HG02970 (cell line): Measurements from ENCODE around the gene HYAL2.

Experiments used
- ATAC-seq: cut with Tn5 transposase; IDR thresholded peaks from one replicate; pipeline ENCODE4 v1.9.1; 2021; ENCODE audit warnings: mild to moderate bottlenecking, moderate library complexity, moderate number of reproducible peaks; ENCODE audit not compliant: unreplicated experiment, low FRiP score

Gene HYAL2

DNA sequence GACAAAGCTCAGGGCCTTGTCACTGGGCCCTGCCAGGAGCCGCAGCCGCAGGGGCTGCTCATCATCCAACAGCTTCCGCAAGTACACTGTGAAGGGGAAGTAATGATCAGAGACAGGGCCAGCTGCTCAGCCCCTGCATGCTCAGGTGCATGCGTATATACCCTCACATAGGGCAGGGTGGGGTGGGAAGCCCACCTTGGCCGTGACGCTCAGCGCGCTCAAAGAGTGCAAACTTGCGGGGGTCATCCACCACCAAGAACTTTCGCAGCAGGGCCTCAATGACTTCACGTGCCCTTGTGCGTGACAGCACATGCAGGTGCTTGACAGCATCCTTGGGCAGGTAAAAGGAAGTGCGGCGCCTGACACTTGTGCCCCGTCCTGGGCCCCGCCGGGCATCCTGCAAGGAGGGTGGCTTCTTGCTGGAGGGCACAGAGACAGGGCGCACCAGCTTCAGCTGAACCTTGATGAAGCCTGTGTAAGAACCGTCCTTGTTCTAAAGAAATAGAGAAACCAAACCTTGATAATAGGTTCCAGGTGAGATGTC, 8.9 kb upstream of the HYAL2 start:
- ATAC-seq, result no peak

DNA sequence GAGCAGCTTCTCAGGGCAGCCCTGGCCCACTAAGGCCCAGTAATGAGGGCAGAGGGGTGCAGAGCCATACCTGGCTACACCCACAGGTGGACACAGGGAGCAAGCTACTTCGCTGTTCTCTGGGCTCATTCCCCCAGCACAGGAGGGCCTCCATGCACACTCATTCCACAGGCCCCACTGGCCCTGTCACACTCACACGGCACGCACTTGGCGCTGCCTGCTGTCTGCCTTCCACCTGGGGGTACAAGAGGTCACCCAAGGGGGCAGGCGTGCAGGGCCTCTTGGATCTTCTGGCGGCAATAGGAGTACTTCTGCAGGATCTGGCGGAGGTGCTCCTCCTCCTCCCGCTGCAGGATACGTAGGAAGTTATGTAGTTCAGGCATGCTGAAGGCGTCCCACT, 7.8 kb upstream of the HYAL2 start:
- no peak for ATAC-seq

DNA sequence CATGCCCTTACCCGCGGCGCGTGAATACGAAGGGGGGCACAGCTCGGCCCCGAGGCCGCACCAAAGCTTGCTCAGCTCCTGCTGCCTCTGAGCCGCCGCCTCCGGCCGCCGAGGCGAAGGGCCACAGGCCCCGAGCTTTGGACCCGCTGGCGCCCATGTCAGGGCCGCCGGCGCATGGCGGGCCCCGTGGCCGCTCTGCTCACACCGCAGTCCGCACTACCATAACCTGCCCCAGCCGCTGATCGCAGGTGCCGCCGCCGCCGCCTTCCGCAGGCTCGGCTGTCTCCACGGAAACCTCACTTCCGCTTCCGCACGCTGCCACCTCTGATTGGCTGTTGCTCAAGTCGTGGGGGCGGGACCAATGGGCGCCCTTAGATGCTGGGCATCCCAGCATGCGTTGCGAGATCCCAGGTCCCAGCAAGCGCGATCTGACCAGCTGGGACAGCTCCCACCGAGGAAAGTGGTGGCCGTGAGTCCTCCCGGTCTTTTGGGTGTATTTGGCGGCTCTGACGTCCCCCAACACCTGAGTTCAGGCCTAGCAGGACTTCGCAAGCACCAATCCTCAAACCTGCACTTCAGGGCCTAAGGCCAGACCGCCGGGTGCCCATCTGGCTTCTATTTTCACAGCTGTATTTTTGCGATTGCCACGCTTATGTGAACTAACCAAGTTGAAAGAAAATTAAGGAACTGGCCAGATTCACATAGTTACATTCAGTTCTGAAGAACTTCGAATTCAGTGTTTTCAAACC, 5.6 kb upstream of the HYAL2 start, which contains the start of gene TUSC2:
Gene TUSC2 (minus strand): TSS at position 281 of the 749 bp plus-strand sequence. CDS start 124 bp downstream, at position 157.
- peak; percentile 85 for ATAC-seq

DNA sequence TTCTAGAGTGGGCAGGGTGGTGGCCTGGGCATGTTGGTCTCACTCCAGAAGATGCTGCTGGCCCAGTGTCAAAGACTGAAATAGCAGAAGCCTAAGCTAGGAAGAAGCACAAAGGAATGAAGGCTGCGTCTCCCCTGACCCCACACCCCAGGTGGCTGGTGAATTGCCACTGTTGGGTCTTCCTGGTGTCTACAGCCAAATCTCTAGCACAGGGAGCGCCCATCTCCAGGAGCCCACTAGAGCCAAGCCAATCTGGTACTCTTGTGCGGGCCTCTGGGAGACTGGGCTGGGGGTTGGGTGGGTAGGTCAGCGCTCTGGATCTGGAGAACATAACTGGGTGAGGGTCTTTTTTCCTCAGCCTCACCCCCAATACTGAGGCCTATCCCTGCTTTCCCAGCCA, 4.6 kb upstream of the HYAL2 start:
- no peak for ATAC-seq

DNA sequence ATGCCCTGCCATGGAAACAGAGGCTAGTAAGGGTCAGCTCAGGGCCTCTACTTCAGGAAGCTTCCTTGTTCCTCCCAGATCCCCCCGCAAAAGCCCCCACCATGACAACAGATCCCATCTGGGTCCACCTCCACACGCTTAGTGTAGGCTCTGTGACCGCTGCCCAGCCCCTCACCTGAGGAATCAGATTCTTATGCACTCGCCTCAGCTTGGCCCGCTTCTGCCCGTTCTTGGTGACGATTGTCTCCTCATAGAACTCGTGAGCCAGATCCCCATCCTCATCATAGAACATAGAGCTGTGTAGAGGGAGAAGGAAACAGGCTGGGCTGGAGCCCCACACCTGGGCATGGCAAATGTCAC, 3.6 kb upstream of the HYAL2 start:
- ATAC-seq, result no peak

DNA sequence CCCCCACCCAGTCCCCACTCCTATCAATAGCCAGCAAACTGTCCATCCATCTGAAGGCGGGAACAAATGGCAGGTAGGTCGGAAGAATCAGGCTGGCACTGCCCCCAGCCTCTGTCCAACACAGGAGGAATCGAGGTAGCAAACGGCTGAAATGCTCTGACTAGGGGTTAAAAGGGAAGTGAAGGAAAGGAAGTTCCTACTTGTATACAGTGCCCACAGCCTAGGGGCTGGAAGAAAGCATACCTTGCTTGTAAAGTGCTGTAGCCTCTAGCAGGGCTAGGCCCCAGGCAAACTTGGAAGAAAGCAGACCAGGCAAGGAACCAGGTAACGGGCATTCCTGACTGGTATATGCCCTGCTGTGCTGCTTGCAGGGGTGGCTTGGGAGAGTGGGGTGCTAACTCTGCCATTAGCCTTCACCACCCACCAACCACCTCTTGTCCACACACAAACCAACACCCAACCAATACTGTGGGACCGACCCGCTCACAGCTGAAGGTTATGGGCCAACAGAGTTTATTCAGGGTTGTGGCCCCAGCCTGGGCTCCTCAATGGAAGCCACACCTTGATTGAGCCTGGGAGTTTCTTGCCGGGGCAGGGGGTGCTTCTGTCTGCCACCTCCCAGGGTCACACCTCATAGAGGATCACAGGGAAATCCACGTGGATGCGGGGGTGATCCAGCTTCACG, 3.1 kb upstream of the HYAL2 start:
- ATAC-seq, result no peak

DNA sequence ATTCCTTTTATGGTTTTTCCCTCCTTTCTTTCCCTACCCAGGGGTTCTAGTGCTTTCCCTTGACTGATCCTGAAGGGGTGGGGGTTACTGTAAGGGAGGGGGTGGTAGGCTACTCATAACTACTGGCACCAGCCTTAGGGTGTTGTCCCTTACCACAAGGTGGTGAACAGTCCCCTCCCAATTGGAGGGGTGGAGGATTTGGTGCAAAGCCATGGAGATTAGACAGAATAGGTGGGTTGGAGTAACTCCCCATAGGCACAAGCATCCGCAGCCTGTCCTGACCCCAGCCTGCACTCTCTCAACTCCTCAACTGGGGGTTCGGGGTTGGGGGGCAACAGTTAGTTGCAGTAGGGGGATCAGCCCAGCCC, 2.6 kb upstream of the HYAL2 start:
- no peak for ATAC-seq

DNA sequence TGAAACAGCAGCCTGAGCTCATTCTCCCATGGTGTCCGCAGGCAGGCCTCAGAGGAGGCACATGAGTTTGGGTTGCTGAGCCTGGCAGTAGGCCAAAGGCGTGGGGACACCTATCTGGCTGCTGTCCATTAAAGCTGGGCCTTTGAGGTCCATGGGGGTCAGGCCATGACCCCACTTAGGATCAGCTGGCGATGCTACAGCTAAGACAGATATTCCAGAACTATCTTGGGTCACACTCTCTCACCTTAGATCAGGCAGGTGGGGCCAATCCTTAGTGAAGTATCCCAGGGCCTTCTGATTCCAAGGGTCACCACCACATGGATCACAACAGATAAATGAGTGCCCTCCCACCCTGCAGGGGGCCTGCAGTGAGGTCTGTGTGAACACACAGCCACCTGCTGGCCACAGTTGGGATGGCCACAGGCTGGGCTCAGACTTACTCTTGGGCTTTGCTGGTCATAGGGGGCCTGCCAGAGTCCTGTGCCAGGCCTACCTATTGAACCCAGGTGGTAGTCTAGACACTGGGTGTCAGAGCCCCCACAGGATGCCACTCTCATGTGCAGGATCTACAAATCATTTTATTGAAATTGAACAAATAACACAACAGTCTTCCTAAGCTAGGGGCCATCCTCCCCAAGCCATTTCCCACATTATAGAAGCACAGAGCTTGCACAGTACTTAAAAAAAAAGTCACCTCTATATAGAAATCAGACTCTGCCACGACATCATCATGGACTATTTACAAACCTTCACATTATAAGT, 2.0 kb upstream of the HYAL2 start:
- no peak for ATAC-seq

DNA sequence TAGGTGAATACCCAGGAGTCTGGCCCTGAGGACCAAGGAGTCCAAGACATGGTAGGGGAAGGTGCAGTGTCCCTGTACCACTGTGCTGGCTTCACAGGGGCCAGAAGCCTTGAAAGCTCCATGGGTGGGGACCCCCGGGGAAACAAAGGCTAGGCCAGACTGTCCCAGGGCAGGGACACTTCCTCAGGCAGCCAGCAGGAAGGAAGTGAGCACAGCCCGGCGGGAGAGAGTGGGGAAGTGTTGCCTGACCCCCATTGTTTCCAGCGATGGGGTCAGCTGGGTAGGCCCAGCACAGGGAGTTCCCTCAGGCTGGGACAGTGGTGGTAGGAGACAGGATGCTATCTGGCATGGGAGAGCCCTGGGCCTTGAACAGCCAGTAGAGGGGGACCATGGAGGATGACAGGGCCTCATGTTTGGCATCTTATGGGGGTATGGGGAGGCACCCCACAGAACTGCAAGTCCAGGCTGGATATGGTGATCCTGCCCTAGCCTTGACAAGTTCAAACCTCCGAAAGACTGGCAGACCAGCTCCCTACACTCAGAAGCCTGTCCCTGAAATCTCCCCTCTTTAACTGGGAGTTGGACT, 1.2 kb upstream of the HYAL2 start:
- no peak for ATAC-seq

DNA sequence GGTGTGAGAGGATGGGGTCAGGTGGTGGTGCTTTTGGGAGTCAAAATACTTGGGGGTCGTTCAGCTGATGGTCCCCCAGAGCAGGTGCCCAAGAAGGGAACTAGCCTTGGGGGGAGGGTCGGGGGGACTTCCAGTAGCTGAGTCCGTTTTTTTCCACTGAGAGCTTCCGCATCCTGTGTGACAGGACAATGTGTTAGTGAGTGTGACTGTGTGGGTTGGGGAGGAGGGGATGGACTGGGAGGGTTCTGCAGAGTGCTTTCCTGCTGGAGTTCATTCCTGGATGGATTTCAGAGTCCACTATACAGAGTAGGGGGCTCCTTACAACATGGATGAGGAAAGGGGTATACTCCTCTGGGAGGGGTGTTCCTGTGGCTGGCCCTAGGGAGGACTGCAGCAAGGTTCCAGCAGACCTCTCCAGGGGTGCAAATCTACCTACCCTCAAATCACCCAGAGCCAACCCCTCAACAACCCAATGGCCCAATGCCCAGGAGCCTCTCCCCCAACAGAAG, 601 bp upstream of the HYAL2 start:
- ATAC-seq, result no peak

DNA sequence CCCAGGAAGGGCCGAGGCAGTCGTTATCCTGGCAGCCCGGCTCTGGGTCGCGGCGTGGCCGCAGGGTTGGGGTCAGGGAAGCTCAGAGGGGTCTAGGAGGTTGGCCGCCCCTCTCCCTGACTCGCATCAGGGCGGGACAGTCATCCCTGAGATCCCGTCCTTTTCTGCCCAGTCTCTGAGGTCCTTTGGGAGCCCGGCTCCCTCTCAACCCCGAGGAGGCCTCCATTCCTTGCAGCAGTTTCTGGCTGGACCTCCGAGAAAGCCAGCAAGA, 495 bp downstream of the HYAL2 start:
- no peak for ATAC-seq

DNA sequence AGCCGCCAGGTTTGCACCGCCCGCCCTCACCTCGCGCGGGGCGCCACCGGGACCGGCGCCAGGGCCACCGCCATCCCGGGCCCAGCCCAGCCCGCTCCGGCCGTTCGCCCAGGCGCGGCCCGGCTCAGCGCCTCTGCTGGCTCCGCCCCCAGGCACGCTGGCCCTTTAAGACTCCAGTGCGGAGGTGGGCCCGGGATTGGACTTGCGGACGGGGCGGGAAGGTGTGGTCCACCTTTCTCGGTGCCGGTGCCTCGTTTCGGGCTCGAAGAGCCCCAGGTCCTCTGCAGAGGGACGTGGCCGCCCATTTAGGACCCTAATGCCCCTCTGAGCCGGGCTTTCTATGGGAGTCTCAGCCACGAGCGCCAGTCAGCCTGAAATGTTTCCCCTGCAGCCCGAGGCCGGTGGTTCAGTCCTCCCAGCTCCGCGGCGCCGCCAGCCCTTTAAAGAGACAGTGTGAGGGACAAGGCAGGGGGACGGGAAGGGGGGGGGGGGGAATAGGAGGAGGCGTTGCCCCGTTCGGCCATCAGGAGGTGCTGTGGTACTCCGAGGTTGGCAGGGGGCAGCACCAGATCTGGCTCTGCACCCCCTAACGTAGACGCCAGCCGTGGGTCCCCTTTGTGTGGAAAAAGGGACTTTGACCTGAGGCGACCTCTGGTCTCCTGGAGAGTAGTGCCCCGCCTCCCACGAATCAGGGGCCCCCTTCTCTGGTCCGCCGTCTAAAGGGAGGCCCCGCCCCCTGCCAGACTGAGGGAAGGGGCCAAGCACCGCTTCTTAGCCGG, 1.0 kb downstream of the HYAL2 start:
- peak; percentile 72 for ATAC-seq

DNA sequence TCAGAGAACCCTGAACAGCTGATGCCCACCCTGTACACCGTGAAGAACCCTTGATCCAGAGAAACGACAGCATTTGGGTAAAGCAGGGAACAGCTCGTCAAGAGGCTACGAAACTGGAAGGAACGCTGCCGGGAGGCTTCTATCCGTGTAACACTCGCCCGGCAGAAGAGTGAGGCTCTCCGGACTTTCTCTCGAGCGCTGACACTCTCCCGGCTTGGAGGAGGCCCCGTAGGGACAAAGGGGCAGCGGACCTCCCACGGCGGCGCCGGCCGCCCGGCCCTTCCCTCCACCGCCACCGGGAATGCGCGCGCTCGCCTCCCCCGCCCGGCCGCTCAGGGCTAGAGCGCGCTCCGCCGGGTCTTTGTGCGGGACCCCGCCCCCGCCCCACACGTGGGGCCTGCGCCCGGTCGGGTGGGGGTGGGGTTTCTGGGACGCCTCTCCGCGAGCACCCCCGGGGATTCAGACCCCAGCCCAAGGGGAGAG, 1.7 kb downstream of the HYAL2 start:
- peak; percentile 44 for ATAC-seq

DNA sequence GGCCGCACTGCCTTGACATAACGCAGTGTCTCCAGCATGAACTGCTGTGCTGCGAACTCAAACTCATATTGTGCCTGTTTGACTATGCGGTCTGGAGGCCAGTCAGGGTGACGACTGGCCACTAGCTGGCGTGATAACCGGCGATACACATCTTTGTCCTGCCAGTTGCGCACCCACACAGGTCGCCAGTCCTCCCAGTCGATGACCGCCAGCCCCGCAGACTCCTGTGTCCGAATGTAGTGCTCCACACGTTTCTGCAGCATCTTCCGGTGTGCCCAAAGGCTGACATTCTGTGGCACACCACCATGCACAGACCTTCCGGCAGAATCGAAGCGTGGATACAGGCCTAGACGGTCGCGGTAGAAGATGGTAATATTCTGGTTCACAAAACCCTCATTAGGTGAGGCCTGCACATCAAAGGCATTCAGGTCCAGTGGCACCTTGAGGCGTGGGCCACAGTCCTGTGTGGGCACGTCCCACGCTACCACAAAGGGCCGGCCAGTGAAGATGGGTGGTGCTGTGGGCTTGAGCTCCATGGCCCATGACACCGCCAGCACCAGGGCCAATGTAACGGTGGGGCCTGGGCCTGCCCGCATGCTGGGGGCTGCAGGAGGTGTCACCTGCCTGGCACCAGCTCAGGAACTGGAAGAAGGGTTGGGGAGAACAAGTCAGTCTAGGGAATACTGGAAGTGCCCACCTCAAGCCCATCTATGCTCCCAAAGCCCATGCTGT, 2.5 kb downstream of the HYAL2 start:
- ATAC-seq, result no peak

DNA sequence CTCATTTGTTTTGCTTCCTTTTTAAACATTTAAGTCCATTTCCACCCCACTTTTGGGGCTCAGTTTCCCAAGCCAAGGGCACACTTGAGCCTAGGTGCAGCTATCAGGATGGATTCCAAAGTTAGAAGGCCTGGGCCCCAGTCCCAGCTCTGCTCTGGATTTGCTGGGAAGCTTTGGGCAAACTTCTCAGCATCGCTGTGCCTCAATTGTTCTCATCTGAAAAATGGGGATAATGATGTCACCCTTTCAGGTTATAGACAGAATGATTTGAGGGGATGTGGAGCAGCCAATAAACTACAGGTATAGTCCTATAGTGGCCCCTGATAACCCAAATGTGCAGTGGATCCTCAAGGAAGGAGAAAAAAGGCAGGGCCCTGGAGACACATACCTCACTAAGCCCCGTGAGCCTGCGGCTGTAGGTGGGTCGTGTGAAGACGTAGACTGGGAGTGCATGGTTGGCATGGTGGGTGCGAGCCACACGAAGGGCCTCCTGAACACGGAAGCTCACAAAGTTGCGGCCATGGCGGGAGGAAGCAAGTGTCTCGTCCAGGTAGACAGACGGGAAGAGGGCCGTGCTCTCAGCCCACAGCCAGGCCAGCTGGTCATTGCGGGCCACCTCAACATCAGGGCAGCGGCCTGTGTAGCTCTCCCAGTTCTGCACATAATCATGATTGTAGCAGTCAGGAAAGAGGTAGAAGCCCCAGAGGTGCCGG, 3.2 kb downstream of the HYAL2 start:
- no peak for ATAC-seq

DNA sequence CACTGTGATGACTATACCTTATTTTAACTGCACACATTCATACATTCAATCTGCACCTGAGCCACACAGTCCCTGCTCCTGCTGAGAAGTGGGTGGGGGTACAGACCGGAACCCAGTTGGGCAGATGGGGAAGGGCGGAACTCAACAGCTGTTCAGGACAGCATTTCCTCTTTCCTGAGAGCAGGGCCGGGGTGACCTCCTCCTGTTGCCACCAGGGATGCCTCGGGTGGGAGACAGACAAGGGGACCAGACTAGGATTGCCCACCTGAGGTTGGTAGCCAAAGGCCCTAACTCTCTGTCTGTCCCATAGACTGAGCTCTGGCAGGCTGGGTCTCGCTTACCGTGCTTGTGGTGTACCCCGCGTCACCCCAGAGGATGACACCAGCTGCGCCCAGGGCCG, 3.9 kb downstream of the HYAL2 start:
- ATAC-seq, result no peak

DNA sequence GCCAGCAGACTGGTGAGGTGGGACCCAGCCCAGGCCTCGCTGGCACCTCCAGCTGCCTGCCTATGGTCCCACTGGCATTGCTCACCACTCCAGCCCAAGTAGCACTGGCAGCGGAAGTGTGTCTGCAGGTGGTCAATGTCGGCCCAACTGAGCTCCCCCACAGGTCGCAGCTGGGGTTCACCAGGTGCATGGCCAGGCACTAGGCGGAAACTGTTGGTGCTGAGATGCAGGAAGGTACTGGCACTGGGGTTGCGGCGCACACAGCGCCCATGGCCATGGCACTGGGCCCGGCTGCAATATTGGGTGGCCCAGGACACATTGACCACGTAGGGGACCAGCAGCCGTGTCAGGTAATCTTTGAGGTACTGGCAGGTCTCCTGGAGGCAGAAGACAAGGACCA, 4.4 kb downstream of the HYAL2 start:
- ATAC-seq, result no peak

DNA sequence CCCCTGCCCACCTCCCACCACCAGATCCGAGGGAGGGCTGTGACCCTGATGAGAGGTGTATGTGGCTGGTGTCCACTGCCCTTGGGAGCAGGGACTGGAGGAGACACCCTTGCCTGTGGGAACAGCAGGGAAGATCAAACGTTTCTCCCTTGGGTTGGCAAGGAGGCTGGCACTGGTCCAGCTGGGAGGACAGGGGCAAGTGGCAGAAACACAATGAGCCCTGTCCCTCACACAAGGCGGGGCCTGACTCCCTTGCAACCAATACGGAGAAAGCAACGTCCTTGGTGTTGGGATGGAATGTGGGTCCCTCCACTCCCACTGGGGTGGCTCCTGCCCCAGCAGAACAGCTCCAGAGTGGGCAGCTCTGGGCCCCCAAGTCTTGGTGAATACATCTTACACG, 5.2 kb downstream of the HYAL2 start:
- ATAC-seq, result no peak
